Esophagus squamous epithelium (tissue), 4 donors: Measurements from ENCODE around the gene SORCS1.

ENCODE experiments used
- POLR2A ChIP-seq, 4 donors: fragments of 450-650 bp; IDR thresholded peaks; one replicate each; pipeline ENCODE4 v1.6.1; 2017; ENCODE audit warnings: antibody characterized with exemption in 4 of 4, mild to moderate bottlenecking in 4 of 4, moderate library complexity in 3 of 4
- TF ChIP-seq, protein P1 (sequence below), 6 experiments: fragments of 450-650 bp in 4 of 6; fragments of 200-600 bp in 2 of 6; sonication (generic) in 2 of 6; IDR thresholded peaks; one replicate each; pipeline ENCODE4 v1.5.1; 2016 to 2019; ENCODE audit warnings: antibody characterized with exemption in 6 of 6, mild to moderate bottlenecking in 4 of 6, moderate library complexity in 4 of 6

- TF ChIP-seq, protein P1, sequence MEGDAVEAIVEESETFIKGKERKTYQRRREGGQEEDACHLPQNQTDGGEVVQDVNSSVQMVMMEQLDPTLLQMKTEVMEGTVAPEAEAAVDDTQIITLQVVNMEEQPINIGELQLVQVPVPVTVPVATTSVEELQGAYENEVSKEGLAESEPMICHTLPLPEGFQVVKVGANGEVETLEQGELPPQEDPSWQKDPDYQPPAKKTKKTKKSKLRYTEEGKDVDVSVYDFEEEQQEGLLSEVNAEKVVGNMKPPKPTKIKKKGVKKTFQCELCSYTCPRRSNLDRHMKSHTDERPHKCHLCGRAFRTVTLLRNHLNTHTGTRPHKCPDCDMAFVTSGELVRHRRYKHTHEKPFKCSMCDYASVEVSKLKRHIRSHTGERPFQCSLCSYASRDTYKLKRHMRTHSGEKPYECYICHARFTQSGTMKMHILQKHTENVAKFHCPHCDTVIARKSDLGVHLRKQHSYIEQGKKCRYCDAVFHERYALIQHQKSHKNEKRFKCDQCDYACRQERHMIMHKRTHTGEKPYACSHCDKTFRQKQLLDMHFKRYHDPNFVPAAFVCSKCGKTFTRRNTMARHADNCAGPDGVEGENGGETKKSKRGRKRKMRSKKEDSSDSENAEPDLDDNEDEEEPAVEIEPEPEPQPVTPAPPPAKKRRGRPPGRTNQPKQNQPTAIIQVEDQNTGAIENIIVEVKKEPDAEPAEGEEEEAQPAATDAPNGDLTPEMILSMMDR (IDR thresholded peaks at IDR 0.05) = no peak
- TF ChIP-seq POLR2A (IDR thresholded peaks at IDR 0.05) = no peak
Measured at GRCh38 chr10:107025676-107026075, 138.8 kb downstream of the SORCS1 start.
